ENCODE measurements around the gene SLC6A1.
"Not testable (repeated sequence)": the region's sequence is repeated elsewhere in the genome, so short reads cannot be mapped to it uniquely, and the experiment has no call there.

The SLC6A1 gene

DNA sequence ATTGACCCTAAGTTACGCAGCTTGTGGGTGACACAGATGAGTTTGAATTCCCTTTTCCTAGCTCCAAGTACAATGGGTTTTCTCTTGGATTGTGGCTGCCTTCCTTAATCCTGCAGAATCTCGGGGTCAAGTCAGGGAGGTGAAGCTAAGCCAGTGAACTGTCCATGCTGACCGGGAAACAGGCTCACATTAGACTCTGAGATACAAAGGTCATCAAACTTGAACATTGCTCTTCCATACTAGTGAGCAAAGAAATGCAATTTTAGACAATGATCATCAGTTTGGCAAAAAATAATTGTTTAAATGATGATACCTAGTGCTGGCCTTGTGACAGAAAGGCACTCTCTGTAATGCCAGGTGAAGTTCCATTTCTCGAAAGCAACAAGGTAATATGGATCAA, 31.6 kb downstream of the SLC6A1 start:
- no peak for DNase-seq

DNA sequence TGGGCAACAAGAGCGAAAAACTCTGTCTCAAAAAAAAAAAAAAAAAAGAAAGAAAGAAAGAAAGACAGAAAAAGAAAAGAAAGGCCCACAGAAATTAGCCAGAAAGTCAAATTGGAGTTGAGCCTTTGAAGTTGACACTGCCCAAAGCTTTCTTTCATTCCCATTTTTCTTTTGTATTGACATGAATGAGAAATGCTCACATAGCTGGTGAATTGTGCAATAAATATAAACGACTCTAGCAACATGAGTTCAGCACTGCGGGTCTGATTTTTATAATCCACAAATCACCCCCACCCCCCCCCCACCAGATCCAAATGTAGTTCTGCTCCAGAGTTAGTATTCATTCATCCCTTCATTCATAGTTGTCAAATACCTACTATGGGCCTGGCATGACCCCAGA, 37.4 kb downstream of the SLC6A1 start:
- no peak for DNase-seq

- DNase-seq = no peak
Measured at GRCh38 chr3:11033871-11034270, 41.3 kb downstream of the SLC6A1 start.

DNA sequence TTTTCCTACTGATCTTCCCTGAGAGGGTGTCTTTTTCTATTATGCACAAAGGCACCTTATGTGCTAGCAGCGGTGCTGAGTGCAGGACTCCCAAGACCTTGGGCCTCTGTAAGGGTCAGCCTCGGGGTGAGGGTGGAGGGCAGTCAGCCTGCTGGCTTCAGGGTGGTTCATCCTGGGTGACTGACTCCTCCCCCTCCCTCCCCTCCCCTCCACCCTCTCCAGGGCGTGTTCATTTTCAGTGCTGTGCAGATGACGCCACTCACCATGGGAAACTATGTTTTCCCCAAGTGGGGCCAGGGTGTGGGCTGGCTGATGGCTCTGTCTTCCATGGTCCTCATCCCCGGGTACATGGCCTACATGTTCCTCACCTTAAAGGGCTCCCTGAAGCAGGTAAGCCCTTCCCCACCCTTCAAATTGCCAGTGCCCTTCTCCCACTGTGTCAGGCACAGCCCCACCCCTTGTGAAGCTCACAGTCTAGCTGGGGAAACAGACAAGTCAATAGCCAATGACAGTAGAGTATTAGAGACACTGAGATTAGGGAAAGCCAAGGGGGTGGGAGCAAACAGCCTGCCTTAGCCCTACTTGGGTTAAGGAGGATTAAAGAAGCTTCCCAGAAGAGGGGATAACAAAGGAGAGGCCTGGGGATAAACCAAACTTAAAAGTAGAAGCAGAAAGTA, 41.9 kb downstream of the SLC6A1 start:
- no peak for DNase-seq

GRCh38 chr3:11035757-11036505, 43.4 kb downstream of the SLC6A1 start:
- no peak for DNase-seq

DNA sequence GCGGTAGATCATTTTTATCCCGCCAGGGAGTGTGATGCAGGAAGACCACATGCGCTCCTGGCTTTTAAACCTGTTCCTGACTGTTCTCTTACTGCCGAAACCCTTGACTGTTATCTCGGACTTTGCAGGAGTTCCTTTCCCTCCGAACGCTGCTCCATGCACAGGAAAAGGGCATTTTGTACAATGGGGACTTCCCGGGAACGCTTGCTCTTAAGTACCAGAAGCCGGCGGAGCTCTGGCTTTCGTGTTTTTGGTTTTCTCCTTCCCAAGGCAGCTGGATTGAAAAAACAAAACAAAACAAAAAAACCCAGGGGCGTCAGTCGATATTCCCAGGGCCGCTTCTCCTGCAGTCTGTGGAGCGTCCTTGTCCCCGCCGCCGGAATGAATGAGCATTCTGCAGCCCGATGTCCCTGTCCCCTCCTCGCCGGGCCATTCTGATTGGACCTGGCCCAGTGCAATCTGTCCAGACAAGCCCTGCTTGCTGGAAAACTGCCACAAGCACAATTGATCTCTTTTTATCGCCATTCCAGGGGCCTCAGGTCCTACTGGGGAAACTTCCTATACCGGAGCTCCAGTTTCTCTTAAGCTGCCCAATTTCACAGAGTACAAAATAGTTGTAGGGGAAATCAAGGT, 44.8 kb downstream of the SLC6A1 start:
- DNase-seq = no peak

DNA sequence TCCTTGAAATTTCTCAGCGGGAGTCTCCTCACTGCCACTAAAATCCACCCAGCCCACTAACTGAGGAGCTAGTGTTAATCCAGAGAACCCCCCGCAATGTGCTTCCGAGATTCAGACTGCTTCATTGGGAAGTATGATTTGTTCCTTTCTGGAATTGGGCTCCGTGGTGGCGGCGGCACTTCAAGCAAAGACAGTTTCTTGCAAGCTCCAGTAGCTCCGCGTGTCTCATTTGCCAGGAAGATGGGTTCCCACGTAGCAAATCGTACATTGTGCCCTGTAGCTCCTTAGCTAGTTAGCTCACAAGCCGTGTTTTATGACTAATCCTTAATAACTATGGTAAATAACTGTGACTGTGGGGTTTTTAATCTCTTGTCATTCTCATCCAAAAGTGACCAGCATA, 45.4 kb downstream of the SLC6A1 start:
- DNase-seq = no peak

DNA sequence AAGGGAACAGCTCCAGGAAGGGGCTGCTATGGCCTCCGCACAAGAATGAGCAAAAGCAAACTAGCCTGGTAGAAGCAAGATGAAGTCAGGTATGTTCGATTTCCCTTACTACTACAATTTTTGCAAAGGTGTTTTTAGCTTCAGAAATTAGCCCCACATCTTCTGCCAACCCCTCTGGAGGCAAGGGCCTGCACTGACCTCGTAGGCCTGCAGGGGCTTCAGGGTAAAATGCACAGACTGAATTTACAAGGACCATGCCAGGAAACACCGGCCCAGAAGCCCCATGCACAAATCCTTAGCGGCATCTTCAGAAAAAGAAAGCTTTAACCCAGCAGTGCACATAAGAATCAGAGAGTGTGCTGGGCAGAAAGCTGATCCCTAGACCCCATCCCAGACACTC, 53.0 kb downstream of the SLC6A1 start:
- DNase-seq = no peak

- no peak for DNase-seq
Measured at GRCh38 chr3:11047500-11047899, 55.0 kb downstream of the SLC6A1 start.

- DNase-seq = no peak
Measured at GRCh38 chr3:11050666-11051323, 58.2 kb downstream of the SLC6A1 start.

GRCh38 chr3:11053926-11054503, 61.5 kb downstream of the SLC6A1 start:
- DNase-seq = no peak

DNA sequence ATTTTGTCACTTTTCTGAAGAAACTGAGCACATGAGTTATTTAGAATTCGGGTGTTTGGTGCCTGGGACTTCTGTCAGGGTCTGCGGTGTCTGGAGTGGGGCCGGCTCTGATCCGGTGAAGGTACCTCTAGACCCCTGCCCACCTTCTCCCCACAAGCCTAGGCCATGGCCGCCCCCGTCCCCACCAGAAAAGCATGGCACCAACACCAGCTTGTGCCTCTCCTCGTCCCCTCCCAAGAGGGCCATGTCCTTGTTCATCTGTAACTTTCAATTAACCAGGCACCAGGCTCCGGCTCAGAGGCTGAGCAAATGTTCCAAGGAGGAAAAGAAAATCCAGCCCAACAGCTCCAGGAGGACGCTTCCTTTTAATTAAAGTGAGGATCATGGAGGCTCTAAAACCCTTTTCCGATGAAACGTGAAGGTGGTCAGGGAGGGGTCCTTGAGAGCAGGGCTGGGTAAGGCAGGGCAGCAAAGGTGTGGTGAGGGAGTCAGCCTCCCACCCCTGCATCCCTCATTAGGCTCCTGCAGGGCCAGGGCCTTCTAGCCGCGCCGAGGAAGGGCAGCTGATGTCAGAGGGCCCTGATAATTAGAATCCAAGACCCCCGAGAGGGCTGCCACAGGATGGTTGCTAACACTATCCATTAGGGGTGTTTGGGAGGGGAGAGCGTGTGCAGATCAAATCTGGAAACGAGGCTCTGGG, 62.3 kb downstream of the SLC6A1 start:
- no peak for DNase-seq

DNA sequence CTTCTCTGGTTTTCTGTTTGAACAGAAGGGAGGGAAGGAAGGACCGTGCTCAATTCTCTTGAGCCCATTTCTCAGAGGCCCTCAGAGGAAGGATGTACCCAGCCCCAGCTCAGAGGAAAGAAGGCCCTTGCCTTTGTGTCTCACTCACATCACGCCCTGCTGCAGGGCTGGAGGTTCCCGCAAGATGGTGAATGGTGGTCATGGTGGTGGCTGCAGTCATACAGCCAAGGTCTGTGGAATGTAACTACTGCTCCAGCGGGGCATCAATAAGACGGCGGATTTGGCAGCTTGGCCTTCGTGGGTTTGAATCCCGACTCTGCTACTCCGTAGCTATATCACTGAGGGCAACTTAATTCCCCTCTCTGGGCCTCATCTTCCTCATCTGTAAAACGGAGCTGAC, 62.9 kb downstream of the SLC6A1 start:
- DNase-seq = no peak

GRCh38 chr3:11056531-11057050, 64.0 kb downstream of the SLC6A1 start:
- no peak for DNase-seq

DNA sequence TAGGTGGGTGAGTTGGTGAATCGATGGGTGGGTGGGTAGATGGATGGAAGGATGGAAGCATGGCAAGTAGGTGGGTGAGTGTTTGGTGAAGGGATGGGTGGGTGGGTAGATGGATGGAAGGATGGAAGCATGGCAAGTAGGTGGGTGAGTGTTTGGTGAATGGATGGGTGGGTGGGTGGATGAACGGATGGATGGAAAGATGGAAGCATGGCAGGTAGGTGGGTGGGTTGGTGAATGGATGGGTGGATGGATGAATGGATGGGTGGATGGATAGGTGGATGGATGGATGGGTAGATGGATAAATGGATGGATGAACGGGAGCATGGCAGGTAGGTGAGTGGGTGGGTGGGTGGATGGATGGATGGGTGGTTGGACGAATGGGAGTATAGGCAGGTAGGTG, 65.1 kb downstream of the SLC6A1 start:
- no peak for DNase-seq

- DNase-seq = peak; percentile 38
Measured at GRCh38 chr3:11059090-11059798, 66.7 kb downstream of the SLC6A1 start.

GRCh38 chr3:11059799-11060115, 67.2 kb downstream of the SLC6A1 start:
- no peak for DNase-seq

- peak; percentile 56 for DNase-seq
Measured at GRCh38 chr3:11060500-11061251, 68.1 kb downstream of the SLC6A1 start.

- not testable (repeated sequence) for DNase-seq
Measured at GRCh38 chr3:11061268-11061871, 68.8 kb downstream of the SLC6A1 start.

DNA sequence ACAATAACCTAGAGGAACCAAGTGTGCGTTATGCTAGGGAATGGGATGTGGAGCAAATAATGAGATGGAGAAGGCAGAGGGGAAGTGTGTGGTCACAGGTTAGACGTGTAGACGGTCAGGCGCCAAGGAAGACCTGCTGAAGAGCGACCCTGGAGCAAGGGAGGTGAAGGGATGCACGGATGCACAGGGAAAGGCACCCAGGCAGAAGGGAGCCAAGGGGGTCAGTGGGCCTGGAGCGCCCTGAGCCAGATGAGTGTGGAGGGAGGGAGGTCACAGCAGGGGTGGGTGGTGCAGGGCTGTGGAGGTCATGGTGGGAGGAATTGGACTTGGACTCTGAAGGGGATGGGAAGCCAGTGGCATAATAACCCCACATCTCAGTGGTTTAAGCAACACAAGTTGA, 70.2 kb downstream of the SLC6A1 start:
- no peak for DNase-seq
